H1 (cell line): ENCODE measurements around the gene ANKRD36.
"Not testable (repeated sequence)": the region's sequence is repeated elsewhere in the genome, so short reads cannot be mapped to it uniquely, and the experiment has no call there.

Experiments
- CTCF ChIP-seq, 3 experiments: IDR thresholded peaks; 1 replicate in 2 of 3; 2 replicates in 1 of 3; pipeline versions ENCODE4 v1.5.1 to v1.6.1; 2011; ENCODE audit warnings: low read length in 3 of 3, mild to moderate bottlenecking in 3 of 3, inconsistent platforms in 2 of 3, low read depth in 1 of 3, moderate library complexity in 1 of 3; ENCODE audit not compliant: insufficient read depth in 1 of 3; ENCODE audit errors: control extremely low read depth in 1 of 3
- EZH2 ChIP-seq: fragments of 200-600 bp; sonication (generic); IDR thresholded peaks from 2 replicates; pipeline ENCODE4 v1.7.1; 2012; ENCODE audit warnings: low read depth, mild to moderate bottlenecking, moderate library complexity, low read length, inconsistent platforms; ENCODE audit not compliant: severe bottlenecking
- SP1 ChIP-seq: IDR thresholded peaks from 2 replicates; pipeline ENCODE4 v1.6.1; 2011; ENCODE audit warnings: low read depth, low read length

- TF ChIP-seq CTCF (IDR thresholded peaks at IDR 0.05; ENCODE audit: control extremely low read depth in 1 of 3, insufficient read depth in 1 of 3, low read depth in 1 of 3, low read length in 3 of 3); SP1; EZH2: not testable (repeated sequence)
These were observed 16.1 kb downstream of the ANKRD36 start for GRCh38 chr2:97129090-97129489.
